ENCODE measurements around the gene TBC1D2B.
A peak's percentile ranks its signal among the peaks of the same experiment; 100 is the strongest.
"Not testable (repeated sequence)": the region's sequence is repeated elsewhere in the genome, so short reads cannot be mapped to it uniquely, and the experiment has no call there.

TBC1D2B gene

GRCh38 chr15:77974416-77975331 is 102.8 kb downstream of the TBC1D2B start:
- DNase-seq (ENCODE audit: low read depth): no peak

DNA sequence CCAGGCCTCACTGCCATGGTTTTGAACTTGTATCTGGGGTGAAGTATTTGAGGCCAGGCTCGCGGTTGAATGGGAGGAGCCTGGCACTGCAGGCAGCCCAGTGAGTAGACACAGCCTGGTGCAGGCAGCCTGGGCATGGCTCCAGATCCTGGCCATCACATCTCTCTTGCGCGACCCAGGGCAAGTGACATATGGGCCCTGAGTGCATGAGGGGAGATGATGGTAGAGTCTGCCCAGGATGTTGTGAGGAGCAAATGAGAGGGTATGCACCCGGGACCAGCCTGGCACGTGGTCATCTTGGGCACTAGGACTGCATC is 103.5 kb downstream of the TBC1D2B start:
- DNase-seq (ENCODE audit: low read depth): peak; percentile 45

- not testable (repeated sequence) for DNase-seq (ENCODE audit: low read depth)
Measured at GRCh38 chr15:77973273-77974097, 104.0 kb downstream of the TBC1D2B start.

GRCh38 chr15:77972706-77973105 is 104.8 kb downstream of the TBC1D2B start:
- not testable (repeated sequence) for DNase-seq (ENCODE audit: low read depth)

DNA sequence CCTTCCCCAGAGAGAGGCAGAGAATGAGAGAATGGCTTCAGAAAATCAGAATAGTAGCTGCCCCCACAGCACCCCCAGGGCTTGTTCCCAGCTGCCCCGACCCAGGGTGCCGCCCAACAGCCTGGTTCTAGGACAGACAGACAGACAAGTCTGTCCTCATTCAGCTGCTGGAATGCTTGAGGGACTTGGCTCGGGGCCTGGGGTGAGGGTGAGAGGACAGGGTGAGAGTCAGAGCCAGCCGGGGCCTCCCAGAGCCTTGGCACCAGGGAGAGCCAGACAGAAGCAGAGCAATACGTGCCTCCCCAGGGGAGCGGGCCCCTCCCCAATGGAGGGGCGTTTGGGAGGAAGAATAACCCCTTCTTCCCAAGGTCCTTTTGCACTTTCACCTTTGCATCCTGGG is 105.6 kb downstream of the TBC1D2B start:
- DNase-seq (ENCODE audit: low read depth): not testable (repeated sequence)

GRCh38 chr15:77970813-77971360 is 106.6 kb downstream of the TBC1D2B start:
- not testable (repeated sequence) for DNase-seq (ENCODE audit: low read depth)

GRCh38 chr15:77969055-77969454 is 108.5 kb downstream of the TBC1D2B start:
- DNase-seq (ENCODE audit: low read depth): no peak

DNA sequence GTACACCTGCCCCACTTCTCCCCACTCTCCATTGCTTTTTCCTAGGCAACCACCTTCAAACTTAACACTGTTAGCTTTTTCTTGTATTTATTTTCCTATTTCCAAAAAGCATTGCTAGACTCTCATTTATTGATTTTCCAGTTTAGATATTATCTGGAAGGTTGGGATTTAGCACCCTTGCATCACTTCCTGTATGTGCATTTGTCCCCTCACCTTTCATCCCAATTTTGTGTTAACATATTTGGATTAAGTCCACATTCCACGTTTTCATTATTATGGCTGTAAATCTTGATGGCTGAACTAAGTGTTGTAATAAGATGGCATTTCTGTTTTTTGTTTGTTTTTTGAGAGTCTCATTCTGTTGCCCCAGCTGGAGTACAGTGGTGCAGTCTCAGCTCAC is 109.7 kb downstream of the TBC1D2B start:
- DNase-seq (ENCODE audit: low read depth): no peak

- not testable (repeated sequence) for DNase-seq (ENCODE audit: low read depth)
Measured at GRCh38 chr15:77967235-77967615, 110.3 kb downstream of the TBC1D2B start.

GRCh38 chr15:77966540-77967234 is 110.8 kb downstream of the TBC1D2B start:
- peak; percentile 55 for DNase-seq (ENCODE audit: low read depth)

DNA sequence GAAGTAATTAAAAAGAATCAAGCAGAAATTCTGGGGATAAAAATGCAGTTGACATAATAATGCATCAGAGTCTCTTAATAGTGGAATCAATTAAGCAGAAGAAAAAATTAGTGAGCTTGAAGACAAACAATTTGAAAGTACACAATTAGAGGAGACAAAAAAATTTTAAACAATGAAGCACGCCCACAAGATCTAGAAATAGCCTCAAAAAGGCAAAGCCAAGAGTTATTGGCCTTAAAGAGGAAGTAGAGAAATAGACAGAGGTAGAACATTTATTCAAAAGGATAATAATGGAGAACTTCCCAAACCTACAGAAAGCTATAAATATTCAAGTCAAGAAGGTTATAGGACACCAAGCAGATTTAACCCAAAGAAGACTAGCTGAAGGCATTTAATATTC is 113.3 kb downstream of the TBC1D2B start:
- DNase-seq (ENCODE audit: low read depth): no peak

DNA sequence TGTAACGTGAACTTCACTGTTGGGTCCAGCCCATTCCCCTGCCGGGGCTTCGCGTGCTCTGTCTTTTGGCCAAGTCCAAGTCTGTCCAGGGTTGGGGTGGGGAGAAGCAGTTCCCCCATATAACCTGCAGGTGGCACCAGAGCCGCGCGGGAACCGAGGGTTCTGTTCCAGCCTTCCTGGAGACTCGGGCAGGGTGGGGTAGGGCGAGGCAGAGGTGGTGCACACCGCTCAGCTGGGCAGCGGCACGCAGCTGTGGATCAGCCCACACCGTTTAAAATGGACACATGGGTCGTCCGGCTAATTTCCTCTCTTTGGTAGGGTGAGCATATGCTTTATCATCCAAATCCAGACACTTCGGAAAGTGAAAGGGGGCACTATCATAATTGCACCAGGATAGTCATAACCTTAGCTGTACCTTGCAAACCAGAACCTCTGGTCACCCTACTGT is 118.1 kb downstream of the TBC1D2B start:
- DNase-seq (ENCODE audit: low read depth): peak; percentile 45

GRCh38 chr15:77958716-77959431 is 118.6 kb downstream of the TBC1D2B start:
- not testable (repeated sequence) for DNase-seq (ENCODE audit: low read depth)

DNA sequence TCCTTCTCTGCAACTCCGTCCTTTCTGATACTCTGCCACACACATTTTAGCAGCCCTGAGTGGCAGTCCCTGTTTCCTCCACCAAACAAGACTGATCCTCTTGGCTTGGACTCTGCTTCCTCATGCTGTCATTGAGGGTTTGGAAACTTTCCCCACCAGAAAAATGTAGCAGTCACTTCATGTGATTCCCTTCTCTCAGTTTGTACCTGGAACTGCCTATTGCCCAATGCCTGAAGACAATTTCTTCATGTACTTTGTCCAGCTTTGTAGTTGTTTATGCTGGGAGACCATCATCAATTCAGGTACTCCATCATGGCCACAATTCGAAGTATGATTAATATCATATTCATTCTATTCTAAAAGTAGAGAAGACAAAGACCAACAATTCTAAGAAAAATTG is 119.5 kb downstream of the TBC1D2B start:
- not testable (repeated sequence) for DNase-seq (ENCODE audit: low read depth)

GRCh38 chr15:77953926-77954325 is 123.6 kb downstream of the TBC1D2B start:
- DNase-seq (ENCODE audit: low read depth): peak; percentile 53

DNA sequence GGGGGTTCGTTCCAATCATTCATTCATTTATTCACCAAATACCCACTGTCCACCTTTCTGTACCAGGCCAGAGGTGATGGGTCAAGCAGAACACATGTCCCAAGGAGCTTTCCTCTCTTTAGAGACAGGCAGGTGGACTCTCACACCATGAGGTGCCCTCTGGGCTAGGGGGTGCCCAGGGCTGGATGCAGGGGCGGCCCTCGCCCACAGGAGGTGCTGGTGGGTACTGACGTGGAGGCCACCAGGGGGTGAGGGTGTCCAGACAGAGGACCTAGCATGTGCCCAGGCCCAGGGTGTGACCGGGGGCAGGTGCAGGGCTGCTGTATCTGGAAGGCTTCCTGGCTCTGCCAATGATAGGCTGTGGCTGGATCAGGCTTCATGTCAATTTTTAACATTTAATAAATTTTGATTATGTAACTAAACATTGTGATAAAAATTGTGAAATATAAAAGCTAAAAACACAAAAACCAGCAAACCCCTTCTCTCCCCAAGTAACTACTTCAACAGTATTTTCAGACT is 124.5 kb downstream of the TBC1D2B start:
- DNase-seq (ENCODE audit: low read depth): not testable (repeated sequence)

DNA sequence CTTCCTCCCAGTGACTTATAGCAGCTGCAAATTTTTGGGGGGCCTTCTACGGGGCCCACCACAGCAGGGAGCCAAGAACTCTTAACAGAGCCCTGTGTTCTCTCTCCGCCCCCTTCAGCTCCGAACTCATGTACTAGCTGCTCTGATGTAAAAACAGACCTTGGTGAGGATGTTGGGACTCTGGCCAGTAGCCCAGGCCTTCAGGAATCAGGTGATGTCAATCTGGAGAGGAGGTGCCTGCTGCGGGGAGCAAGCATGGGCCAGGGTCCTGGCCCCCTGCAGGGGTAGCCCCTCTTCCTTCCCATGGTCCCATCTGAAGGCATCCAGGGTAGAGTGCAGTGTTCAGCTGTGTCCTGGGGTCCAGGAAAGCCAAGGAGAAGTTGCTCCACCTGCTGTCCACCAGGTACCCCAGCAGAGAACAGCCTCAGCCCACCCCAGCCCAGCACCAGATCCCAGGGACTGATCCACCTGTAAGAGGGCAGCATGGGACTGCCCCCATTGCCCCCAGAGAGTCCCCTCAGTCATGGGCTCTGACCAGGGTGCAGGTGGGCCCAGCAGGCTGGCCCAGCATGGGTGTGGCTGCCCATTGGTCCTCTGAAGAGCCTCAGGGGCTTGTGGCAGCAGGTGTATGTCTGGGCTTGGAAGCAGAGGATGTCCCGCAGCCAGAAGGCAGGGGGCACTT is 126.3 kb downstream of the TBC1D2B start:
- DNase-seq (ENCODE audit: low read depth): not testable (repeated sequence)

DNA sequence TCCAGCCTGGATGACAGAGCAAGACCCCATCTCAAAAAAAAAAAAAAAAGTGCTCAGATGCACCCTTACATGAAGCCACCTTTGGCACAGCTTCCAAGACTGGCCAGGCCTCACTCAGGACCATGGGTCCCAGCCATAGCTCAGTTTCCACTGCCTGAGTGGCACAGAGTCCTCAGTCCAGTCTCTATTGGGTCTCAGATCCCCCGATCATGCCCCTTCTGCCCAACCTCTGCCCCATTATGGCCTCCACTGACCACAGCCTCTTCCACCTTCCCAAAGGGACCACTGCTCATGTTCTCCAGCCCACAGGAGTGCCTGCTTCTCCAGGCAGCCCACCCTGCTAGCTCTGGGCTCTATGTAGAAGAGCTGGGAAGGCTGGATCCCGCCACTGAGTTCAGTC is 127.0 kb downstream of the TBC1D2B start:
- DNase-seq (ENCODE audit: low read depth): not testable (repeated sequence)

- no peak for DNase-seq (ENCODE audit: low read depth)
Measured at GRCh38 chr15:77945566-77945965, 131.9 kb downstream of the TBC1D2B start.
